Thoracic aorta (tissue), 2 donors: ENCODE measurements around the gene ROBO1. TPM values are rescaled to one million over a fixed set of nuclear protein-coding genes. Genes with fewer than 3 reads are reported as not detected.

Experiments
- ATAC-seq: fragments of 150-250 bp; one replicate; pipeline ENCODE4 v1.8.0; 2017; ENCODE audit warnings: low read depth; ENCODE audit not compliant: insufficient number of reproducible peaks, low FRiP score
- DNase-seq: peaks from one replicate; pipeline ENCODE4 v3.0.0-alpha.2; 2020; ENCODE audit warnings: low spot score
- H3K27ac ChIP-seq, 2 donors: fragments of 200-600 bp; sonication (generic); 1 replicate in 1 of 2; 2 replicates in 1 of 2; pipeline ENCODE4 v1.5.1; 2016; ENCODE audit warnings: mild to moderate bottlenecking in 2 of 2, moderate library complexity in 2 of 2
- H3K27me3 ChIP-seq: fragments of 200-600 bp; sonication (generic); replicated peaks from 2 replicates; pipeline ENCODE4 v1.6.0; 2016; ENCODE audit warnings: mild to moderate bottlenecking; ENCODE audit not compliant: insufficient read depth
- H3K36me3 ChIP-seq: fragments of 200-600 bp; sonication (generic); one replicate; pipeline ENCODE4 v1.5.1; 2016
- H3K4me1 ChIP-seq, 2 donors: fragments of 200-600 bp; sonication (generic); 1 replicate in 1 of 2; 2 replicates in 1 of 2; pipeline versions ENCODE4 v1.5.1 to v1.6.0; 2016; ENCODE audit warnings: low read depth in 2 of 2, mild to moderate bottlenecking in 1 of 2; ENCODE audit not compliant: control insufficient read depth in 1 of 2
- H3K4me3 ChIP-seq: fragments of 200-600 bp; sonication (generic); 2 replicates; pipeline ENCODE4 v1.5.1; 2016; ENCODE audit warnings: mild to moderate bottlenecking
- H3K9me3 ChIP-seq: fragments of 200-600 bp; sonication (generic); 2 replicates; pipeline ENCODE4 v1.5.1; 2016
- CTCF ChIP-seq: fragments of 200-600 bp; sonication (generic); IDR thresholded peaks from one replicate; pipeline ENCODE4 v1.5.1; 2019; ENCODE audit warnings: antibody characterized with exemption
- total RNA-seq, 2 donors: library from RNA; depleted of rRNA; stranded (reverse); fragments of >200 nt; gene quantifications; one replicate each; pipeline versions ENCODE4 v1.1.0 to v1.2.3, GENCODE V29; 2016

ROBO1 gene
- total RNA-seq, 2 donors from 2014 or later = 13.3 to 24.4 TPM

GRCh38 chr3:78698431-78698830, 1069.4 kb downstream of the ROBO1 start:
- H3K9me3 ChIP-seq = no peaks in the 10 kb centered on the region
- no peak for ATAC-seq

GRCh38 chr3:78697426-78697825, 1070.4 kb downstream of the ROBO1 start:
- H3K36me3 ChIP-seq = no peaks in the 10 kb centered on the region
- H3K27me3 ChIP-seq = no peaks in the 10 kb centered on the region
- H3K9me3 ChIP-seq = no peaks in the 10 kb centered on the region
- H3K4me1 ChIP-seq = no peaks in the 10 kb centered on the region
- no peak overlapping the region for H3K27ac ChIP-seq
- ATAC-seq = no peak
- no peak for DNase-seq
- no peak for TF ChIP-seq CTCF
- H3K4me3 ChIP-seq = no peak overlapping the region

More at GRCh38 chr3:78698431-78698830, 1069.4 kb downstream of the ROBO1 start:
- no peak for DNase-seq
- Histone ChIP-seq H3K27me3 (no peaks in the 10 kb centered on the region), H3K4me1 (no peaks in the 10 kb centered on the region), H3K27ac (no peak overlapping the region), H3K36me3 (no peaks in the 10 kb centered on the region), H3K4me3 (no peak overlapping the region)
- TF ChIP-seq CTCF = no peak

GRCh38 chr3:78690766-78691165, 1077.0 kb downstream of the ROBO1 start:
- H3K9me3 ChIP-seq = no peaks in the 10 kb centered on the region
- no peaks in the 10 kb centered on the region for H3K36me3 ChIP-seq
- DNase-seq (no peak), ATAC-seq (no peak)
- no peak overlapping the region for H3K4me3 ChIP-seq
- H3K27ac ChIP-seq = no peak overlapping the region
- no peaks in the 10 kb centered on the region for H3K27me3 ChIP-seq
- no peak for TF ChIP-seq CTCF
- H3K4me1 ChIP-seq = peaks cover 0 to 5% of the 10 kb centered on the region in 2 donors

GRCh38 chr3:78689378-78689777, 1078.4 kb downstream of the ROBO1 start:
- no peak for TF ChIP-seq CTCF
- Histone ChIP-seq H3K9me3 (no peaks in the 10 kb centered on the region), H3K27ac (no peak overlapping the region), H3K36me3 (no peaks in the 10 kb centered on the region), H3K4me3 (no peak overlapping the region), H3K27me3 (no peaks in the 10 kb centered on the region), H3K4me1 (peaks cover 0 to 5% of the 10 kb centered on the region in 2 donors)
- ATAC-seq (no peak), DNase-seq (no peak)

- Histone ChIP-seq H3K4me3 (no peak overlapping the region), H3K27ac (no peak overlapping the region), H3K36me3 (no peaks in the 10 kb centered on the region), H3K9me3 (no peaks in the 10 kb centered on the region), H3K4me1 (peaks cover 0 to 5% of the 10 kb centered on the region in 2 donors), H3K27me3 (no peaks in the 10 kb centered on the region)
- no peak for TF ChIP-seq CTCF
- DNase-seq (no peak), ATAC-seq (no peak)
These were observed 1080.3 kb downstream of the ROBO1 start for GRCh38 chr3:78687520-78687919.
